ENCODE measurements around the gene SEZ6. TPM values are rescaled to one million over a fixed set of nuclear protein-coding genes. Genes with fewer than 3 reads are reported as not detected.

The SEZ6 gene
- total RNA-seq, 1 experiment from 2014 or later, result not detected

GRCh38 chr17:28944343-28944742 is 61.5 kb downstream of the SEZ6 start:
- no peaks in the 10 kb centered on the region for H3K27me3 ChIP-seq (ENCODE audit: control insufficient read depth, insufficient read depth, low read length)
- H3K4me1 ChIP-seq (ENCODE audit: control insufficient read depth, insufficient read depth, low read length), result peaks cover 61% of the 10 kb centered on the region
- CTCF ChIA-PET, result no interaction called here
- intact Hi-C loops (cut with micrococcal nuclease; ENCODE audit: unreplicated experiment) (no loop called here), in situ Hi-C loops (cut with HindIII; ENCODE audit: low pct_unique_long_range_greater_than_20kb, low sequenced_read_pairs) (no loop called here)
- H3K4me3 ChIP-seq (ENCODE audit: low read depth in 2 of 2, low read length in 2 of 2), result no peak overlapping the region
- BruUV-seq (replicated peaks), result no TSS peak
- TF ChIP-seq TCF7L2 (IDR thresholded peaks at IDR 0.05; ENCODE audit: low read depth, low read length), result no peak
- no peak for TF ChIP-seq CTCF (IDR thresholded peaks at IDR 0.05)
- no peak for TF ChIP-seq REST (IDR thresholded peaks at IDR 0.05; ENCODE audit: insufficient read depth in 1 of 2, low read depth in 2 of 2, low read length in 1 of 2)
- no peak for TF ChIP-seq POLR2AphosphoS5 (IDR thresholded peaks at IDR 0.05; ENCODE audit: low read depth, low read length)
- TF ChIP-seq SIN3A (IDR thresholded peaks at IDR 0.05; ENCODE audit: borderline replicate concordance, insufficient read depth, low read depth, low read length), result no peak
- POLR2A ChIA-PET, result interaction anchor here (0.5 kb wide), 2 partner anchors 164 to 233 kb away, joined by 4 to 6 read pairs; partner anchors contain the start of gene PROCA1
- ATAC-seq, result no peak
- DNase-seq (ENCODE audit: low read depth, low spot score), result no peak
- H3K36me3 ChIP-seq (ENCODE audit: control insufficient read depth, insufficient read depth, low read length), result peaks cover 6% of the 10 kb centered on the region
- H3K9me3 ChIP-seq (ENCODE audit: control insufficient read depth, insufficient read depth, low read depth, low read length), result no peaks in the 10 kb centered on the region
- H3K27ac ChIP-seq (ENCODE audit: low read length), result no peak overlapping the region

- no peaks in the 10 kb centered on the region for H3K27me3 ChIP-seq (ENCODE audit: control insufficient read depth, insufficient read depth, low read length)
- ChIA-PET POLR2A (no interaction called here), CTCF (no interaction called here)
- H3K4me3 ChIP-seq (ENCODE audit: low read depth in 2 of 2, low read length in 2 of 2), result no peak overlapping the region
- no peak for ATAC-seq
- H3K36me3 ChIP-seq (ENCODE audit: control insufficient read depth, insufficient read depth, low read length), result peaks cover 6% of the 10 kb centered on the region
- peaks cover 58% of the 10 kb centered on the region for H3K4me1 ChIP-seq (ENCODE audit: control insufficient read depth, insufficient read depth, low read length)
- DNase-seq (ENCODE audit: low read depth, low spot score), result no peak
- no TSS peak for BruUV-seq (replicated peaks)
- intact Hi-C loops (cut with micrococcal nuclease; ENCODE audit: unreplicated experiment), result no loop called here
- TF ChIP-seq SIN3A (IDR thresholded peaks at IDR 0.05; ENCODE audit: borderline replicate concordance, insufficient read depth, low read depth, low read length), result no peak
- TF ChIP-seq CTCF (IDR thresholded peaks at IDR 0.05), result no peak
- TF ChIP-seq REST (IDR thresholded peaks at IDR 0.05; ENCODE audit: insufficient read depth in 1 of 2, low read depth in 2 of 2, low read length in 1 of 2), result no peak
- TF ChIP-seq POLR2AphosphoS5 (IDR thresholded peaks at IDR 0.05; ENCODE audit: low read depth, low read length), result no peak
- TF ChIP-seq TCF7L2 (IDR thresholded peaks at IDR 0.05; ENCODE audit: low read depth, low read length), result no peak
- H3K9me3 ChIP-seq (ENCODE audit: control insufficient read depth, insufficient read depth, low read depth, low read length), result no peaks in the 10 kb centered on the region
- no peak overlapping the region for H3K27ac ChIP-seq (ENCODE audit: low read length)
- in situ Hi-C loops (cut with HindIII; ENCODE audit: low pct_unique_long_range_greater_than_20kb, low sequenced_read_pairs), result no loop called here
Measured at GRCh38 chr17:28942925-28943324, 62.9 kb downstream of the SEZ6 start.

Data from Panc1 (cell line).